ENCODE measurements around the gene RASSF4. TPM values are rescaled to one million over a fixed set of nuclear protein-coding genes. Genes with fewer than 3 reads are reported as not detected.

The RASSF4 gene
- total RNA-seq, 4 donors from 2014 or later: 27.6 to 41.5 (median 32.7) TPM

DNA sequence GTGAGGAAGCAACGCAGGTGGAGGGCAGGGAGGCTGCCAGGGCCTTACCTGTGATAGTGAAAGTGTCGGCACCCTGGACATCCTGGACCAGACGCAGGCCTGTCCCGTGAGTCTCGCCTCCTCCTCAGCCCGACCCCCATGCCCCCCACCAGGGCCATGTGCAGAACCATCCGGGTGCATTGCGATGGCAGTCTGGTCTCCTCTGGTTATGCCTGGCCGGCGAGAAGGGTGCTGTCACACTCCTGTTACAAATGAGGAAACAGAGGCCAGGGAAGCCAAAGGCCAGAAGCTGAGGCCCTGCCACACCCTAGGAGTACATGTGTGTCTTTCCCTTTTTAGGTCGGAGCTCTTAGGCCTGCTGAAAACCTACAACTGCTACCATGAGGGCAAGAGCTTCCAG, 11.8 kb downstream of the RASSF4 start:
- intact Hi-C loops (cut with DNase I): loop anchor here (10.0 kb wide), 1 partner anchor 97 kb away; no protein-coding TSS in a partner anchor
- Histone ChIP-seq H3K36me3 (peaks cover 9 to 44% (median 34%) of the 10 kb centered on the region in 4 donors), H3K9me3 (no peaks in the 10 kb centered on the region), H3K4me1 (peaks cover 59 to 76% (median 65%) of the 10 kb centered on the region in 4 donors), H3K27ac (replicated peaks in 1 of 4) (no peak overlapping the region), H3K27me3 (no peaks in the 10 kb centered on the region), H3K4me3 (no peak overlapping the region)
- 95% methylated on average over 9 of the region's 11 CpGs for WGBS
- DNase-seq (ENCODE audit: extremely low spot score): no peak
- TF ChIP-seq POLR2A (IDR thresholded peaks at IDR 0.05; ENCODE audit: low read depth) (no peak), POLR2AphosphoS5 (IDR thresholded peaks at IDR 0.05) (no peak), EP300 (IDR thresholded peaks at IDR 0.05) (no peak)
- TF ChIP-seq, protein P1, sequence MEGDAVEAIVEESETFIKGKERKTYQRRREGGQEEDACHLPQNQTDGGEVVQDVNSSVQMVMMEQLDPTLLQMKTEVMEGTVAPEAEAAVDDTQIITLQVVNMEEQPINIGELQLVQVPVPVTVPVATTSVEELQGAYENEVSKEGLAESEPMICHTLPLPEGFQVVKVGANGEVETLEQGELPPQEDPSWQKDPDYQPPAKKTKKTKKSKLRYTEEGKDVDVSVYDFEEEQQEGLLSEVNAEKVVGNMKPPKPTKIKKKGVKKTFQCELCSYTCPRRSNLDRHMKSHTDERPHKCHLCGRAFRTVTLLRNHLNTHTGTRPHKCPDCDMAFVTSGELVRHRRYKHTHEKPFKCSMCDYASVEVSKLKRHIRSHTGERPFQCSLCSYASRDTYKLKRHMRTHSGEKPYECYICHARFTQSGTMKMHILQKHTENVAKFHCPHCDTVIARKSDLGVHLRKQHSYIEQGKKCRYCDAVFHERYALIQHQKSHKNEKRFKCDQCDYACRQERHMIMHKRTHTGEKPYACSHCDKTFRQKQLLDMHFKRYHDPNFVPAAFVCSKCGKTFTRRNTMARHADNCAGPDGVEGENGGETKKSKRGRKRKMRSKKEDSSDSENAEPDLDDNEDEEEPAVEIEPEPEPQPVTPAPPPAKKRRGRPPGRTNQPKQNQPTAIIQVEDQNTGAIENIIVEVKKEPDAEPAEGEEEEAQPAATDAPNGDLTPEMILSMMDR (IDR thresholded peaks at IDR 0.05): no peak

DNA sequence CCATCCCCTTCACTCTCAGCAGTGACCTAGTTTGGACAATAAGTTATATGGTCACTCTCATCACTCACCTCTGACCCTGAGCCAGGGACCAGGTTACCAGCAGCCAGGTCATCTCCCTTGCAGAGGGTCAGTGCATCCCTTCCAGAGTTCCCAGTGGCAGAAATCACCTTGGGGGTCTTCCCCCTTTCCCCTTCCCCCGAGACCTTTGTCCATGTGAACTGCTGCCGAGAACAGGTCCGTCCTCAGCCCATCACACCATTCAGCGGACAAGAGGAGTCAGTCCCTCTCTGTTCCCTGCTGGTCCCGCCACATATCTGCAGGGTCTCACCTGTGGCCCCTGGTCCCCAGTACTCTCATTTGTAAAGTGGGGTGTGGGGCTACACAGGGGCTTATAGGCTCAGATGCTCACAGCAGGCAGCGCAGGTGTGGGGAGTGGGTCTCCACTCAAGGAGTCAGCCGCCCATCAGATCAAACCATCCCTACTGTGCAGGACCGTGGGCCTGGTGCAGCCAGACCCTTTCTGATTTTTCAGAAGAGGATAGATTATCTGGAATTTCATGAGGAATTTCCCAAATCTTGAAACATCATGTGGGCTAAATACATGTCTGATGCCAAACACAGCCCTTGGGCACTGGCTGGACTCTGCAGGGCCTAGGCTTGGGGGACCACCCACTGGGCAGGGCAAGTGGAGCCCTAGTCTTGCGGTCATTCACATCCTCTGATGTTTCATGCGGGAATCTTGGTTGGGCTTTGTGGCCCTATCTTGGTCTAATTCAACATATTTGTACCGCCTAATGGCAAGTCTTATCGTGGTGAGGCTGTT, 12.5 kb downstream of the RASSF4 start:
- H3K27ac ChIP-seq (replicated peaks in 1 of 4): peak overlapping the region in 3 of 4 donors; percentile 88 to 92 (median 90)

DNA sequence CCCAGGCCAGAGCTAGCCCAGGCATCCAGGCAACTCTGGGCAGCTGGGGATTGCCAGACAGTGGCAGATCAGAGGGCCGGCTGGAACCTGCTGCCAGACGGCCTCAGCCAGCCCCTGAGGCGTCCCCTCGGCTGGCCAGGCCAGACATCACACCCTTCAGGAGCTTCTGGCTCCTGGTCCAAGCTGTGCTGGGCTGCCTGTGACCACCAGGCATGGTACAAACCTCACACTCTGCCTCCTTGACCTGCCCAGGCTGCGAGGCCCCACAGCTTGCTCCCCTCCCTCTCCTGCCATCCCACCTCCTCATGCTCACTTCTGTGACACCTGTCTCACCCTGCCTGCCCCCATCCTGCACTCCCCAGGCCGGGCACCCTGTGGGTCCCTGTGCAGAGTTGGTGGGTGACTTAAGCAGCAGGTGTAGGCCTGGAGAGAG, 13.3 kb downstream of the RASSF4 start:
- DNase-seq (ENCODE audit: extremely low spot score): no peak
- WGBS: 88% methylated on average over 2 of the region's 6 CpGs
- TF ChIP-seq POLR2AphosphoS5 (IDR thresholded peaks at IDR 0.05) (no peak), EP300 (IDR thresholded peaks at IDR 0.05) (no peak), POLR2A (IDR thresholded peaks at IDR 0.05; ENCODE audit: low read depth) (no peak)
- TF ChIP-seq, protein P1 (IDR thresholded peaks at IDR 0.05): no peak
- peak overlapping the region; percentile 88 to 92 (median 90) for H3K27ac ChIP-seq (replicated peaks in 1 of 4)
- no peaks in the 10 kb centered on the region for H3K27me3 ChIP-seq
- H3K36me3 ChIP-seq: peaks cover 9 to 58% (median 41%) of the 10 kb centered on the region in 4 donors
- H3K4me3 ChIP-seq: no peak overlapping the region
- intact Hi-C loops (cut with DNase I): loop anchor here (10.0 kb wide), 1 partner anchor 98 kb away; no protein-coding TSS in a partner anchor
- peaks cover 48 to 77% (median 65%) of the 10 kb centered on the region in 4 donors for H3K4me1 ChIP-seq
- H3K9me3 ChIP-seq: no peaks in the 10 kb centered on the region

More for the DNA sequence above, 12.5 kb downstream of the RASSF4 start:
- peaks cover 9 to 51% (median 37%) of the 10 kb centered on the region in 4 donors for H3K36me3 ChIP-seq
- DNase-seq (ENCODE audit: extremely low spot score): no peak
- H3K4me1 ChIP-seq: peaks cover 55 to 77% (median 65%) of the 10 kb centered on the region in 4 donors
- no peak overlapping the region for H3K4me3 ChIP-seq
- intact Hi-C loops (cut with DNase I): loop anchor here (10.0 kb wide), 1 partner anchor 97 kb away; no protein-coding TSS in a partner anchor
- no peaks in the 10 kb centered on the region for H3K27me3 ChIP-seq
- TF ChIP-seq, protein P1 (IDR thresholded peaks at IDR 0.05): no peak
- no peak for TF ChIP-seq POLR2A (IDR thresholded peaks at IDR 0.05; ENCODE audit: low read depth)
- TF ChIP-seq POLR2AphosphoS5 (IDR thresholded peaks at IDR 0.05): no peak
- TF ChIP-seq EP300 (IDR thresholded peaks at IDR 0.05): no peak
- no peaks in the 10 kb centered on the region for H3K9me3 ChIP-seq
- WGBS: 93% methylated on average over 11 of the region's 12 CpGs

DNA sequence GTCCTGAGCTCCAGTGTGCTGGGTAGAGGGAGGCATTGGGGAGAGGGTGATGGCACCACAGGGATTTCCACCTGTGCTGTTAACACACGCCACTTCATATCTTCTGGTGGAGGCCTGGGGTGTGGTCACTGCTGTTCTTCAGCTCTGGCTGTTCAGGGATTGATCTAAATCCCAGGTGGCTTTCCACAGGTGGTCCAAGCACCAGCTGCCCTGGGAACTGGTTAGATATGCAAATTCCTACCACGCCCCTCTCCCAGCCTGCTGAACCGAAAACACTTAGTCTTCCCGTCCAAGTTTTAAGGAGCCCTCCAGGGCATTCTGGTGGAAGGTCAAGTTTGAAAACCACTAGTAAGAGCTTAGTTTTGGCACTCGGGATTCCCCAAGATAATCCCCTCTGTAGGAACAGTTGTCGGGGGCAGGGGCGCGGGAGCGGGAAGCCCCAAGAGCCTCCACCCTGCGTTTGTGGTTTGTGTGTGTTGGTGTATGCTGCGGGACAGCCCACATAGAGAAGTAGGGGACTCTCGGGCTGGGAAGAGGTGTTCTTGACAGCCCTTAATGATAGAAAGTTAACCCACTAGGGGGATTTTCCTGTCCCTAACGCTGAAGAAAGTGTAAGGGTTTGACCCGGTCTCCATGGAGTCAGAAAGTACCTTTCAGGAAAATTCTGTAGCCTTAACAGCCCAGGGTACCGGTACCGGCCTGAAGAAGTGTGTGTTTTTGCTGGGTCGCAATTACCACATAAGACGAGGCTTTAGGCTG, 13.9 kb downstream of the RASSF4 start:
- Histone ChIP-seq H3K9me3 (no peaks in the 10 kb centered on the region), H3K27ac (replicated peaks in 1 of 4) (peak overlapping the region; percentile 88 to 92 (median 90)), H3K4me3 (peak overlapping the region in 1 of 4 donors; percentile 59), H3K27me3 (no peaks in the 10 kb centered on the region), H3K36me3 (peaks cover 9 to 60% (median 44%) of the 10 kb centered on the region in 4 donors), H3K4me1 (peaks cover 42 to 77% (median 66%) of the 10 kb centered on the region in 4 donors)
- no peak for DNase-seq (ENCODE audit: extremely low spot score)
- intact Hi-C loops (cut with DNase I): loop anchor here (10.0 kb wide), 1 partner anchor 99 kb away; no protein-coding TSS in a partner anchor
- TF ChIP-seq, protein P1 (IDR thresholded peaks at IDR 0.05): no peak
- TF ChIP-seq EP300 (IDR thresholded peaks at IDR 0.05) (no peak), POLR2AphosphoS5 (IDR thresholded peaks at IDR 0.05) (no peak), POLR2A (IDR thresholded peaks at IDR 0.05; ENCODE audit: low read depth) (no peak)
- WGBS: 72% methylated on average over 18 of the region's 18 CpGs
